ENCODE results near the gene HRCT1. TPM values are rescaled to one million over a fixed set of nuclear protein-coding genes. Genes with fewer than 3 reads are reported as not detected.

HRCT1 gene
- total RNA-seq, 2 donors from 2014 or later = 4.9 to 12.5 TPM

GRCh38 chr9:35938474-35939356 lies 32.7 kb downstream of the HRCT1 start:
- Histone ChIP-seq H3K27me3 (no peaks in the 10 kb centered on the region), H3K36me3 (no peaks in the 10 kb centered on the region), H3K4me1 (peaks cover 0 to 7% of the 10 kb centered on the region in 2 donors), H3K9me3 (no peaks in the 10 kb centered on the region), H3K27ac (no peak overlapping the region), H3K4me3 (no peak overlapping the region)
- TF ChIP-seq, protein P1, sequence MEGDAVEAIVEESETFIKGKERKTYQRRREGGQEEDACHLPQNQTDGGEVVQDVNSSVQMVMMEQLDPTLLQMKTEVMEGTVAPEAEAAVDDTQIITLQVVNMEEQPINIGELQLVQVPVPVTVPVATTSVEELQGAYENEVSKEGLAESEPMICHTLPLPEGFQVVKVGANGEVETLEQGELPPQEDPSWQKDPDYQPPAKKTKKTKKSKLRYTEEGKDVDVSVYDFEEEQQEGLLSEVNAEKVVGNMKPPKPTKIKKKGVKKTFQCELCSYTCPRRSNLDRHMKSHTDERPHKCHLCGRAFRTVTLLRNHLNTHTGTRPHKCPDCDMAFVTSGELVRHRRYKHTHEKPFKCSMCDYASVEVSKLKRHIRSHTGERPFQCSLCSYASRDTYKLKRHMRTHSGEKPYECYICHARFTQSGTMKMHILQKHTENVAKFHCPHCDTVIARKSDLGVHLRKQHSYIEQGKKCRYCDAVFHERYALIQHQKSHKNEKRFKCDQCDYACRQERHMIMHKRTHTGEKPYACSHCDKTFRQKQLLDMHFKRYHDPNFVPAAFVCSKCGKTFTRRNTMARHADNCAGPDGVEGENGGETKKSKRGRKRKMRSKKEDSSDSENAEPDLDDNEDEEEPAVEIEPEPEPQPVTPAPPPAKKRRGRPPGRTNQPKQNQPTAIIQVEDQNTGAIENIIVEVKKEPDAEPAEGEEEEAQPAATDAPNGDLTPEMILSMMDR (IDR thresholded peaks at IDR 0.05) = no peak
- no peak for DNase-seq (ENCODE audit: low spot score)

- DNase-seq (ENCODE audit: low spot score) = no peak
- Histone ChIP-seq H3K27ac (no peak overlapping the region), H3K4me1 (peaks cover 0 to 7% of the 10 kb centered on the region in 2 donors), H3K9me3 (no peaks in the 10 kb centered on the region), H3K27me3 (no peaks in the 10 kb centered on the region), H3K36me3 (no peaks in the 10 kb centered on the region), H3K4me3 (no peak overlapping the region)
- TF ChIP-seq, protein P1 (IDR thresholded peaks at IDR 0.05) = no peak
Measured at GRCh38 chr9:35939679-35940250, 33.8 kb downstream of the HRCT1 start.

DNA sequence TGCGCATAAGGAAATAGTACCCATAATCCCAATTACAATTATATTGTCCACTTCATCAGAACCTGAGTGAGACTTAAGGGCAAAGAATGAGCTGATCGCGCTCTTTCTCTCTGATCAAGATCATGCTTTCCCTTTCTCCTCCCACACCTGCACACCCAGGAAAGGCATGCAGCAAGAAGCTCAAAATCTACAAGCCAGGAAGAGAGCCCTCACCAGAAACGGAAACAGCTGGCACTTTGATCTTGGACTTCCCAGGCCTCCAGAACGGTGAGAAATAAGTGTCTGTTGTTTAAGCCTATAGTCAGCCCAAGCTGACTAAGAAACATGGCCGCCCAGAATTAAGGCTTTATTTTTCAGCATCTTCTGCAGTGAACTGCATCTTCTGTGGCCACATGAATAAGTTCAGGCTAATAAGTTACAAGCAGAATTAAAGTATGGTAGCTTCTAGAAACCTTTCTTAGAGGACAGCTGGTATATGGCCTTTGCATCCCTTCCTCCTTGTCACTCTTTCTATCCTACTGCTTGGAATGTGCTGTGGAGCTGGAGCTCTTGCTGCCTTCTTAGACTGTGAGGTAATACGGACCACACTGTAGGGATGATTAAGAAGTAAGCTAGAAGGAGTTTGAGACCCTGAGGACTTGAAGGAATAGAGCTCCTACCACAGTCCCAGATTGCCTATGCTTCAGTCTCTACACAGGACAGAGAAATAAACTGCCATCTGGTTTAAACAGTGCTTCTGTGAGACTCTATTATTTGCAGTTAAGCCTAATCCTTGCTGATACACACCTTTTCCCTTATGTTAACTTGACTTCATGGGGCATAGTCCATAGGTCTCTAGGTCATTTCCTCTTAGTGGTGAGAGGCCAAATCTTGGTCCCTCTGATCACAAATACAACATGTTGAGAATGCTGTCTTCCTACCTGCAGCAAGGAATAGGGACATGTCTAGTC lies 34.7 kb downstream of the HRCT1 start:
- DNase-seq (ENCODE audit: low spot score) = no peak
- no peak overlapping the region for H3K27ac ChIP-seq
- H3K36me3 ChIP-seq = no peaks in the 10 kb centered on the region
- H3K4me3 ChIP-seq = no peak overlapping the region
- TF ChIP-seq, protein P1 (IDR thresholded peaks at IDR 0.05) = no peak
- H3K4me1 ChIP-seq = peaks cover 0 to 14% of the 10 kb centered on the region in 2 donors
- no peaks in the 10 kb centered on the region for H3K9me3 ChIP-seq
- no peaks in the 10 kb centered on the region for H3K27me3 ChIP-seq

DNA sequence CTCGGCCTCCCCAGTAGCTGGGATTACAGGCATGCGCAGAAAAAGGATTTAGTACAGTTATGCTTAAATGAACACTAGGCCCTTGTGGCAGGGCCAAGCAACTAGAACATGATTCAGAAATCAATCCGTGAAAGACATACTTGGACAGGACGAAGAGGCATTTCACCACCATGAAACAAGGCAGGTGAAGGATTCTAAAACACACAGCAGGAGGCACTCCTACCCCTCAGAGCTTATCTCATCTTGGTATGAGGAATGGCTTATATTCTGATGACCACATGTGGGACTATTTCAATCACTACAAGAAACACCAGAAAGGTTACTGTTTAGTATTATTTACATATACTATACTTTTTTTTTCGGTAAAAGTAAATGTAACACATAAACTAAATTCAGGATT lies 36.3 kb downstream of the HRCT1 start:
- TF ChIP-seq, protein P1 (IDR thresholded peaks at IDR 0.05) = no peak
- H3K27me3 ChIP-seq = no peaks in the 10 kb centered on the region
- H3K4me3 ChIP-seq = no peak overlapping the region
- H3K27ac ChIP-seq = no peak overlapping the region
- H3K4me1 ChIP-seq = peaks cover 0 to 17% of the 10 kb centered on the region in 2 donors
- H3K36me3 ChIP-seq = no peaks in the 10 kb centered on the region
- no peak for DNase-seq (ENCODE audit: low spot score)
- H3K9me3 ChIP-seq = no peaks in the 10 kb centered on the region

- Histone ChIP-seq H3K27ac (no peak overlapping the region), H3K27me3 (no peaks in the 10 kb centered on the region), H3K36me3 (no peaks in the 10 kb centered on the region), H3K4me1 (peaks cover 0 to 22% of the 10 kb centered on the region in 2 donors), H3K9me3 (no peaks in the 10 kb centered on the region), H3K4me3 (no peak overlapping the region)
- no peak for DNase-seq (ENCODE audit: low spot score)
- TF ChIP-seq, protein P1 (IDR thresholded peaks at IDR 0.05) = no peak
Measured at GRCh38 chr9:35944173-35944572, 38.2 kb downstream of the HRCT1 start.
